HEK293 (cell line): ENCODE measurements around the gene CYB561D2.

Source experiments
- CTCF ChIA-PET: fragments of 350-600 bp; formaldehyde crosslinking; extraction: SDS; loops from one replicate; lab custom pipeline; 2021; ENCODE audit warnings: antibody characterized with exemption; lab: Yijun Ruan, JAX
- POLR2A ChIA-PET: fragments of 300-600 bp; formaldehyde crosslinking; extraction: SDS; loops from one replicate; lab custom pipeline; 2020; ENCODE audit warnings: antibody characterized with exemption, inconsistent platforms; lab: Yijun Ruan, JAX
- H3K27ac ChIP-seq: fragments of 200-500 bp; sonication (Bioruptor generic); 2 replicates; pipeline ENCODE4 v1.5.1; 2014; ENCODE audit warnings: low read depth, low read length, control low read depth, inconsistent platforms; ENCODE audit errors: extremely low read depth
- H3K36me3 ChIP-seq, 2 experiments: fragments of 200-500 bp in 1 of 2; sonication (Bioruptor generic) in 1 of 2; 1 replicate in 1 of 2; 2 replicates in 1 of 2; pipeline ENCODE4 v1.5.1; 2014 to 2017; ENCODE audit warnings: inconsistent platforms in 2 of 2, low read length in 2 of 2; ENCODE audit not compliant: control insufficient read depth in 2 of 2, insufficient read depth in 1 of 2
- H3K4me1 ChIP-seq: fragments of 200-500 bp; sonication (Bioruptor generic); 2 replicates; pipeline ENCODE4 v1.5.1; 2014; ENCODE audit warnings: mild to moderate bottlenecking, low read length, inconsistent platforms; ENCODE audit not compliant: control insufficient read depth, insufficient read depth
- H3K4me3 ChIP-seq: 2 replicates; pipeline ENCODE4 v1.5.1; 2011; ENCODE audit warnings: low read depth, mild to moderate bottlenecking, control low read depth, low read length, moderate library complexity
- H3K9me3 ChIP-seq: fragments of 200-500 bp; sonication (Bioruptor generic); 2 replicates; pipeline ENCODE4 v1.5.1; 2014; ENCODE audit warnings: low read depth, low read length, inconsistent platforms; ENCODE audit not compliant: control insufficient read depth, insufficient read depth
- HOXA7 ChIP-seq: sonication (generic); formaldehyde crosslinking; IDR thresholded peaks from 2 replicates; pipeline ENCODE4 v1.8.1; 2022; ENCODE audit warnings: missing genetic modification reagents, borderline replicate concordance
- KLF8 ChIP-seq: fragments of 450-650 bp; formaldehyde crosslinking; IDR thresholded peaks from 2 replicates; pipeline ENCODE4 v1.5.1; 2016; ENCODE audit warnings: missing biosample characterization, missing genetic modification characterization
- MZF1 ChIP-seq: fragments of 450-650 bp; formaldehyde crosslinking; IDR thresholded peaks from 2 replicates; pipeline ENCODE4 v1.5.1; 2017; ENCODE audit warnings: missing biosample characterization, missing genetic modification characterization, borderline replicate concordance
- OVOL3 ChIP-seq: fragments of 450-650 bp; formaldehyde crosslinking; IDR thresholded peaks from 2 replicates; pipeline ENCODE4 v1.5.1; 2016; ENCODE audit warnings: missing biosample characterization, missing genetic modification characterization
- ZBTB8A ChIP-seq: fragments of 450-650 bp; formaldehyde crosslinking; IDR thresholded peaks from 2 replicates; pipeline ENCODE4 v1.5.1; 2016; ENCODE audit warnings: missing biosample characterization, missing genetic modification characterization
- ZFP41 ChIP-seq: fragments of 450-650 bp; formaldehyde crosslinking; IDR thresholded peaks from 2 replicates; pipeline ENCODE4 v1.5.1; 2016; ENCODE audit warnings: missing biosample characterization, missing genetic modification characterization, borderline replicate concordance
- ZIC2 ChIP-seq: fragments of 450-650 bp; formaldehyde crosslinking; IDR thresholded peaks from 2 replicates; pipeline ENCODE4 v1.5.1; 2016; ENCODE audit warnings: missing biosample characterization, missing genetic modification characterization
- ZNF112 ChIP-seq: fragments of 450-650 bp; formaldehyde crosslinking; IDR thresholded peaks from 2 replicates; pipeline ENCODE4 v1.5.0; 2017; ENCODE audit warnings: missing biosample characterization, missing genetic modification characterization
- ZNF2 ChIP-seq: fragments of 450-650 bp; formaldehyde crosslinking; IDR thresholded peaks from 2 replicates; pipeline ENCODE4 v1.5.1; 2016; ENCODE audit warnings: missing biosample characterization, missing genetic modification characterization
- ZNF223 ChIP-seq: fragments of 450-650 bp; formaldehyde crosslinking; IDR thresholded peaks from 2 replicates; pipeline ENCODE4 v1.5.1; 2016; ENCODE audit warnings: missing biosample characterization, missing genetic modification characterization
- ZNF341 ChIP-seq: fragments of 450-650 bp; formaldehyde crosslinking; IDR thresholded peaks from 2 replicates; pipeline ENCODE4; 2016; ENCODE audit warnings: low read depth, missing biosample characterization, missing genetic modification characterization
- ZNF529 ChIP-seq: fragments of 450-650 bp; formaldehyde crosslinking; IDR thresholded peaks from 2 replicates; pipeline ENCODE4 v1.5.1; 2017; ENCODE audit warnings: missing genetic modification characterization, missing biosample characterization; ENCODE audit not compliant: insufficient replicate concordance
- ZNF785 ChIP-seq: fragments of 450-650 bp; formaldehyde crosslinking; IDR thresholded peaks from 2 replicates; pipeline ENCODE4 v1.5.1; 2016; ENCODE audit warnings: missing biosample characterization, missing genetic modification characterization
- ZSCAN23 ChIP-seq: fragments of 450-650 bp; formaldehyde crosslinking; IDR thresholded peaks from 2 replicates; pipeline ENCODE4 v1.5.1; 2016; ENCODE audit warnings: missing biosample characterization, missing genetic modification characterization
- TF ChIP-seq, protein P1 (sequence below): fragments of 450-650 bp; formaldehyde crosslinking; IDR thresholded peaks from 2 replicates; pipeline ENCODE4 v1.5.1; 2016; ENCODE audit warnings: missing biosample characterization, missing genetic modification characterization

CYB561D2 gene

DNA sequence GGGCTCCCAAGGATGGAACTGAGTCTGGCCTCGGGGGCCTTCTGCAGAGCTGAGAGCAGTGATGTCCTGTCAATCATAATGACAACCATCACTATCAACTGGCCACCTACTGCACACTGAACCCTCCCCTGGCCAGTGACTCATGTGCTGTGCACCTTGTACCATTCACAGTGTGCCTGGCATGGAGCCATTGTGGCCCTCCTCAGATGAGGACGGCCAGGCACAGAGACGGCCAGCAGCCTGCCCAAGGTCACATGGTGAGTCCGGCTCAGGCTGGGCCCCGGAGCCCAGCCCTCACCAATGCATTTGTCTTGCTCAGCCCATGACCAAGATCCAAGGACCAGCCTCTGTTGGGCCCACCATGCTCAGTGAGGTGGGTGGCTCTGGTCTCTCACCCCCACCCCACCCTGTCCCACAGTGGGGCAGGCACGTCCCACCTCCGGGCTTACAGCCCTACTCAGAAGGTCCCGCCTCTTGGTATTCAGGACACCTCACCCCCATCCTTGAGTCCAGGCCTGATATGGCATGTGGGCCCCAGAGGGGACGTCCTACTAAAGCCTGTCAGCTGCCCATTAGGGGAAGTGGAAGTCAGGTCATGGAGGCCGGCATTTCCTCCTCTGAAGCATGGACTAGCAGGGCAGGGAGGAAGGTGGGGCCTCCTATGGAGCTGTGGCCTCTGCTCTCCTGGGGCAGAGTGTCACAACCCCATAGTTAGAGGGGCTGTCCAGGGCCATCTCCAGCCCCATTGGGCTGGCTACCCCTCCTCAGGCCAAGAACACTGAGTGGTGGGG, 44.6 kb downstream of the CYB561D2 start:
- H3K9me3 ChIP-seq, result no peaks in the 10 kb centered on the region
- no peak for TF ChIP-seq ZBTB8A
- TF ChIP-seq, all 188 proteins: peak for 0
- CTCF ChIA-PET, result no interaction called here
- H3K4me3 ChIP-seq, result no peak overlapping the region
- POLR2A ChIA-PET, result no interaction called here
- H3K36me3 ChIP-seq, result no peaks in the 10 kb centered on the region
- H3K4me1 ChIP-seq, result no peaks in the 10 kb centered on the region
- H3K27ac ChIP-seq, result no peak overlapping the region

DNA sequence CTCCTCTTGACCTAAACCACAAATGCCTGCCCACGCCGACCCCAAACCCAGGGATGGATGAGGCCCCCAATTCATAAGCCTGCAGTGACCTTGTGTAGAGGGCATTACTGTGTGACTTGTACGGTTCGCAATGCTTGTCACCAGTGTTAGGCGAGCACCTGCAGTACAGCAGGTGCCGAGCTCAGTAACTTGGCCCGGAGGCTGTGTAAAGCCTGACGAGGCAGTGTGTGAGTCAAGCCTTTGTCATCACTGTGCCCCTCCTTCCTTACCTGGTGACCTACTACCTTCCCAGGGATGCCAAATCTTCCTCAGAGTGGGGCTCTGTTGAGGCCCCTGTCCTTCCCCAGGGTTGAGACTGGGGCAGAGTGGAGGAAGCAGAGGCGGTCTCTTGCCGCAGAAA, 45.8 kb downstream of the CYB561D2 start:
- CTCF ChIA-PET, result no interaction called here
- no peaks in the 10 kb centered on the region for H3K36me3 ChIP-seq
- H3K9me3 ChIP-seq, result no peaks in the 10 kb centered on the region
- no peak overlapping the region for H3K4me3 ChIP-seq
- POLR2A ChIA-PET, result no interaction called here
- TF ChIP-seq ZNF112 (tag by site-specific recombination), result no peak
- no peak for TF ChIP-seq ZSCAN23 (tag by site-specific recombination)
- no peak for TF ChIP-seq MZF1 (tag by site-specific recombination)
- TF ChIP-seq ZNF2 (tag by site-specific recombination), result no peak
- TF ChIP-seq ZNF341 (tag by site-specific recombination), result no peak
- no peak for TF ChIP-seq OVOL3 (tag by site-specific recombination)
- TF ChIP-seq KLF8 (tag by site-specific recombination), result no peak
- no peak for TF ChIP-seq ZNF223 (tag by site-specific recombination)
- TF ChIP-seq, protein P1, sequence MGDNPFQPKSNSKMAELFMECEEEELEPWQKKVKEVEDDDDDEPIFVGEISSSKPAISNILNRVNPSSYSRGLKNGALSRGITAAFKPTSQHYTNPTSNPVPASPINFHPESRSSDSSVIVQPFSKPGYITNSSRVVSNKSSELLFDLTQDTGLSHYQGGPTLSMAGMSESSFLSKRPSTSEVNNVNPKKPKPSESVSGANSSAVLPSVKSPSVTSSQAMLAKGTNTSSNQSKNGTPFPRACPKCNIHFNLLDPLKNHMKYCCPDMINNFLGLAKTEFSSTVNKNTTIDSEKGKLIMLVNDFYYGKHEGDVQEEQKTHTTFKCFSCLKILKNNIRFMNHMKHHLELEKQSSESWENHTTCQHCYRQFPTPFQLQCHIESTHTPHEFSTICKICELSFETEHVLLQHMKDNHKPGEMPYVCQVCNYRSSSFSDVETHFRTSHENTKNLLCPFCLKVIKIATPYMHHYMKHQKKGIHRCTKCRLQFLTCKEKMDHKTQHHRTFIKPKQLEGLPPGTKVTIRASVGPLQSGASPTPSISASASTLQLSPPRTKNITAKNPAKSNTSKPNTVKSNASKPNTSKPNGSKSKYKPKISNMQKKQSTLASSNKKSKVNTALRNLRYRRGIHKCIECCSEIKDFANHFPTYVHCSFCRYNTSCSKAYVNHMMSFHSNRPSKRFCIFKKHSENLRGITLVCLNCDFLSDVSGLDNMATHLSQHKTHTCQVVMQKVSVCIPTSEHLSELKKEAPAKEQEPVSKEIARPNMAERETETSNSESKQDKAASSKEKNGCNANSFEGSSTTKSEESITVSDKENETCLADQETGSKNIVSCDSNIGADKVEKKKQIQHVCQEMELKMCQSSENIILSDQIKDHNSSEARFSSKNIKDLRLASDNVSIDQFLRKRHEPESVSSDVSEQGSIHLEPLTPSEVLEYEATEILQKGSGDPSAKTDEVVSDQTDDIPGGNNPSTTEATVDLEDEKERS (tag by site-specific recombination), result no peak
- no peak for TF ChIP-seq ZNF785
- TF ChIP-seq ZFP41 (tag by site-specific recombination), result no peak
- TF ChIP-seq ZNF529 (tag by site-specific recombination), result no peak
- no peaks in the 10 kb centered on the region for H3K4me1 ChIP-seq
- H3K27ac ChIP-seq, result no peak overlapping the region

DNA sequence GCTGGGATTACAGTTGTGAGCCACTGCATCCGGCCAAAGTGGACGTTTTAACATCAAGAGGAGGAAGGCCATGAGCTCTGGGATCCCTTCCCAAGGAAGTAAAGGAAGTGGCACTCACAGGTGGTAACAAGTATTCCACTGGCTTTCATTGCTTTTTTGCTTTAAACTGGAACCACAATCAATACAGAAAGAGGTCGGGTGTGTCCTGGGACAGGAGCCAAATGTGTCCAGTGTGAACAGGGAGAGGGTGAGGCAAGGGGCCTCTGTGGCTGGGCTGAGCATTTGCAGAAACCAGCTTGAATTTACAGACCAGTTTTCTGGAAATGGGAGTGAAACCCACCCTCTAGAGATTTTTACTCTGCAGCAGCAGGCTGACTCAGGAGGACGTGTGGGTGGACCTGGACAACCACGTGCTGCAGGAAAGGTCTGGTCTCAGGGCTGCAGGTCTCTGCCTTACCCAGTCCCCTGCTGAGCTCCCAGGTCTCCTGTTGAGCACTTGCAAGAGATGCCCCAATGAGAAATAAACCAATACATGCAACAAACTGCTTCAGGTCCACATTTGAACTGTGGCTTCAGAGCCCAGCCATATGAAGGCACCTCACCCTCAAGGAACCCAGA, 51.4 kb downstream of the CYB561D2 start:
- Histone ChIP-seq H3K27ac (no peak overlapping the region), H3K9me3 (no peaks in the 10 kb centered on the region), H3K36me3 (no peaks in the 10 kb centered on the region)
- CTCF ChIA-PET, result no interaction called here
- TF ChIP-seq ZBTB8A (no peak), ZIC2 (tag by site-specific recombination) (0 out of 2 replicates have a peak, but pooled peaks have one; percentile 24), HOXA7 (CRISPR knock-in tag) (no peak)
- TF ChIP-seq, all 188 proteins: peak for 1
- Histone ChIP-seq H3K4me1 (no peaks in the 10 kb centered on the region), H3K4me3 (no peak overlapping the region)
- POLR2A ChIA-PET, result no interaction called here
